Kidney capillary endothelial cell (primary cell): ENCODE data around the gene DNAH9.
"Not testable (repeated sequence)": the region's sequence is repeated elsewhere in the genome, so short reads cannot be mapped to it uniquely, and the experiment has no call there.

Source experiments
- DNase-seq: peaks from one replicate; pipeline ENCODE4 v3.0.0-alpha.2; 2018; ENCODE audit warnings: low spot score

The DNAH9 gene

DNA sequence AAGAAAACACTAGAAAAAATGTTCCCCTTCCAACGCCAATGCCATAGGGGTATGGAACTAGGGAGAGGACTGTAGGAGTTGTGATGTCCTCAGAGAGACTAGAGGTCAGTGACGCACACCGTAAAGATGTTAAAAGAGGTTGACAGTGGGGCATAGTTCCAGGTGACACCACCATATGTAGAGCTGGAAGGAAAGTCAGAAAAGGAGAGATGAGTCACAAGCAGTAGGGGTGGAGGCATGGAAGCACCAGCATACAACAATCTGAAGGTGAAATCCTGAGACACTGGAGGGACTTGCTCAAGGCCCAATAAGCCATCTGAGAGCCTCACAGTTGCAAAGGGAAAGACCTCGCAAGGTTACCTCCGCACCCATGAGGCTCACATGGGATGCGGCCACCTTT, 323.0 kb downstream of the DNAH9 start:
- DNase-seq, result no peak

DNA sequence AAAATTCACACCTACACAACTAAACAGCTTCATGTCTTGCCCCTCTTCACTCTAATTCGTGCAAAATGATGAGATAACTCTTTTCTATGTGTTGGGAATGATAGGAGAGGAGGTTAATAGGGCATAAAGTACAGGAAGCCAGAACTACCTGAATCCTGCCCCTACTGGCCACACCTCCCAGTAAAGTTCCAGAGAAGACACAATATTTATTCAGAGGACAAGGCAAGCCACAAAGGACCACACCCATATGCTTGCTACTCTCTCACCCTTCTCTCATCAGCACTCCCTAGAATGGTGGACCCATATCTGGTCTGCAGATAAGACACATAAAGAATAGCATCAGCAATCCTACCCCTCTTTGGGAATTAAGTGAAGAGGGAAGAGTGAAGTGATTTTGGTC, 324.4 kb downstream of the DNAH9 start:
- DNase-seq, result no peak

DNA sequence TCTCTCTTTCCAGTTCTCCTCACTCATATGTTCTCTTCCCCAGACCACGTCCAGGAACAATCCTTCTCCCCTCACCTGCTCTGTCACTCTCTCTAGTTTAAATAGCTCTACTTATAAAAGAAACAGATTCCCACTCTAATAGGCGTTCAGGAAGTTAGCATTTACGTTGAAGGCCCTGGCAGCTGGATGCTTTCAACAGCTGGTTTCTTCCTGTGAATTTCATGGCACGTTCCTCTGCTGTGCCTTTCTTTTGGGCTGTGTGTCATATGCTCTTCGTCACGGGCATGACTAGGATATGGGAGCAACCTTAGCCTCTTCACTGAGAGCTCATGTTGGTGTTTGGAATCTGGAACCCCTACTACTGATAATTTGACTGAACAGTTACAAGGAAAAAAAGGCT, 325.8 kb downstream of the DNAH9 start:
- no peak for DNase-seq

DNA sequence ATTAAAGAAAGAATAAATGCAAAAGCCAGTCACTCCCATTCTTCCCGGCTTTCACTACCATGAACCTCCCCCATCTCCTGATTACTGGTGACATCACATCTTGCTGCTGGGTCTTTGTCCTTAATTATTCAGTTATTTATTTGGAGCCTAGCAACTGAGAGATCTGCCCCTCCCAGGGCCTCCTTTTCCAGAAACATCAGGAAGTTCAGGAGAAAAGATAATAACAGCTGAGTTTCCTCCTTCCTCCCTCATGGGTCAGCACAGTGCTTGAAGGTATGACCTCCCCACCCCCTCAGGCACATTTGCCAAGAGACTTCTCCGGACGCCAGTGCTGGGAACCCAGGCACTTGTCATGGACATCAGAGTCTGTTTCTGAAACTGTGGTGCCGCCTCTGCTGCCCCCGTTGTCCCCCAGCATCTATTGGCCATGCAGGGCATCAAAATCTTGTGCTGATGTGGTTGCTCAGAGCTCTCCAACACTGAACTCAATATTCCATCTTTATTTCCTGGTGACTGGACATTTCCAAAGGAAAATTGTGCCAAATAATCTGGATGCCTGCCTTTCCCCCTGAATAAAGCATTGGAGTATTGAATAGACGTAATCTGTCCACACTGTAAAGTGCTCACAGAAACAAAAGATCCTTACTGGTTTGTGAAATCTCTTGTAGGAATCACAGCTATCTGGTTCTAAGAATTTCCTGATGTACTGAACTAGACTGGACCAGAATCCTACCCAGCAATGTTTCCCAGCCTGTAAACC, 327.2 kb downstream of the DNAH9 start:
- no peak for DNase-seq

DNA sequence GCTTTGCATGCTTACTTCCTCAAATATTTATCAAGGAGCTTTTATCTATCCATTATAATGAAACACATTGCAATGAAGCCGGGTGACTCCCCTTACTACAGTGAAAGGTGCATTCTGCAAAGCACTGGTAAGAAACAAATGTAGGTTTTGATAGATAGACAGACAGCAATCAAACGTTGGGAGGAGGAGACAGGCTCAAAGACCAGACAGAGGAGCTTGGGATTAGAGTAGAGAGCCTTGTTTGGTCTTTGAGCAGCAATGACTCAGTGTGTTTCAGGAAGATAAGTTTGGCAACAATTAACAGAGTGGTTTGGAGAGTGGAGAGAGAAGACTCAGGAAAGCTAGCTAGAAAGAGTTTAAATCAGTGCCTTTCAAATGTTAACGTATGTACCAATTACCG, 330.2 kb downstream of the DNAH9 start:
- no peak for DNase-seq

DNA sequence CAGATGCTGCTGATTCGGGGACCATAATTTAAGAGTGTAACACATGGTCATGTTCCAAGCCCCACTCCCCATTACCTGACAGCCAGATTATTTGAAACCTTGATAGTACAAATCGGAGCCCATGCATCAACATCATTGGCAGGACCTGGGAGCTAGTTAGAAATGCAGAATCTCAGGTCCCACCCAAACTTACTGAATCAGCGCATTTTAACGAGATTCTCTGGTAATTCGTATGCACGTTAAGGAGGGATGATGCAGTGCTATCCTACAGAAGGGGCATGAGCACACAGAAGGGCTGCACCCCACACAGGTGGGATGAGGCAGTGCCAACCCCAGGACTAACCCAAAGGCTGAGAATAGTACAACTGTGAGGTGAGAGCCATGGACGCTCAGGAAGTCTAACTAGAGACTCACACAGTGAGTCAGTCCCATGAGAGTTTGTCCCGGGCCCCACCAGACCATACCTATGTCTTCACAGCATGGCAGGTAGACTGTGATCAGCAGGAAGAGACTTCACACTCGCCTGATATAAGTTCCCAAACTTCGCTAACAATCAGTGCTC, 334.1 kb downstream of the DNAH9 start:
- DNase-seq, result no peak

DNA sequence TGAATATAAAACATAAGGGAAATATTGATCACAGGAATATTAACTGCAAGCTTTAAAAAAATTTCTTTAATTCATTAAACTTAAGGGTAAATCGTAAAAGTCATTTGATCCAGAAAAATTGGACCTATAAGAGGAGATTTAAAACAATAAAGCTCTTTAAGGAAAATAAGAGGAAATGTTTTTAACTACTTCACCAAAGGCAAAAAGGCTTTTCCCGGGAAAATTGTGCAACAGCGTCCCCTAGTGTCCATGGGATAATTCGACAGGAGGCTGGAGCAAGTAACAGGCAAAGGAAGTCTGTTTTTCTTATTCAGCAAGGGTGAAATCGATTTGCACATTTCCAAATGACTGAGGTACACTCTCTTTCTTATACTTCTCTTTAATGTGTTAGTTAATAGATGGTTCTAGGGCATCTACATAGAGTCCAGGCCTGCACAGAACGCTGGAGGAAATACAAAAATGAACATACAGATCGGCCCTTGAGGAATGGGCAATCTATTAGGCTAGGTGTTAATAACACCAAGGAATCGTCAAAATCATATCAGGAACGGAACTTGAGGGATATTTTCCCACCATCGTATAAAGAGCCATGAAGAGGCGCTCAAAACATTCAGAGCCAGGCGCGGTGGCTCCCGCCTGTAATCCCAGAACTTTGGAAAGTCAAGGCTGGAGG, 337.6 kb downstream of the DNAH9 start:
- DNase-seq, result peak; percentile 57

DNA sequence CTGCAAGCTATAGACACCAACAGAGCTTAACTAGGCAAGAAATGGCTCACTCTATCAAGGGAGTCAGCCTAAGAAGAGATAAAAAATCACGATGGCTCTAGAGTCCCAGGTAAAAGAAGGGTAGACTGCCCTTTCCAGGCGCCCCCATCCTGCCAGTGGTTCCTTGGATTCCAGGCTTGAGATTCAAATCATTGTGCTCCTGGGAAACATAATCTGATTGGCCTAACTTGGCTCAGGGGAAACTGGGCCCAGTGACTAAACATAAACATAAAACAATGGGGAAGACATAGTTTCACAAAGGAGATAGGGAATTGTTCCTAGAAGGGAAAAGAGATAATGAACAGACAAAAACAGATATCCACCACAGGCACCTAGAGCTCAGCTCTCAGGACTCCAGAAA, 342.6 kb downstream of the DNAH9 start:
- no peak for DNase-seq

DNA sequence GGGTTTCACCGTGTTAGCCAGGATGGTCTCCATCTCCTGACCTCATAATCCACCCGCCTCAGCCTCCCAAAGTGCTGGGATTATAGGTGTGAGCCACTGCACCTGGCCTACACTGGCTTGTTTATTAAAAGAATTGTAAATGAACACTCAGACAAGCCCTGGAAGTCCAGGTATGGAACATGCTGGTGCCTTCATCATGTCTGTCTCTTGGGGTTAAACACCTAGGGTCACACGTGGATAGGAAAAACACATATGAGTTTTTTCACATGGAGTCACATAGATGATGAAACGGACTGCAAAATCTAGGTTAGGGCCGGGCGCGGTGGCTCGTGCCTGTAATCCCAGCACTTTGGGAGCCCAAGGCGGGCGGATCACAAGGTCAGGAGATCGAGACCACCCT, 344.8 kb downstream of the DNAH9 start:
- DNase-seq, result not testable (repeated sequence)

DNA sequence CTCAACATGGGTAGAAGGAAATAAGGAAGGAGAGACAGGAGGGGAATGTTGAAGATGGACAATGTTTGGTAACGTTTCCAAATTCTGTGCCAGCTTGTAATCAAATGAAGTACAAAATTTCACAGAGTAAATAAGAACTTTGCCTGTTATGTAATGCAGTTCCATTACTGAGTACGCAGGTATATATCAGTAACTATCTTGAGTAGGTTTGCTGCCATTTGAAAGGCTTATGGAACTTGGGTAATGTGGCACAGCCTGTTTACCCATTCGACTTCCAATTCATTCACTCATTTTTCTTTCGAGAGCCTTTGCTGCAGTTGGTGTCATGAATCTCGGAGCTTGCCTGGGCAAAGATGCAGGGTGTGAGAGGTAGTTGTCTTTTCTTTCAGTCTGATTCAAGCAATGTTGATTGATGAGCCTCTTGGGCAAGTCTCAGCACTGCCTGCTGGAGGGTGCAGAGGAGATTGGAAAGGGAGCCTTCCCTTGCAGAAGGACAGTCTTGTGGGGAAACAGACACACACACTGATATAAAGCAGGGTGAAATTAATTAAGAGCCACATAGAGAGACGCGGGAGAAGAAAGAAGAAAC, 345.6 kb downstream of the DNAH9 start:
- DNase-seq, result no peak

DNA sequence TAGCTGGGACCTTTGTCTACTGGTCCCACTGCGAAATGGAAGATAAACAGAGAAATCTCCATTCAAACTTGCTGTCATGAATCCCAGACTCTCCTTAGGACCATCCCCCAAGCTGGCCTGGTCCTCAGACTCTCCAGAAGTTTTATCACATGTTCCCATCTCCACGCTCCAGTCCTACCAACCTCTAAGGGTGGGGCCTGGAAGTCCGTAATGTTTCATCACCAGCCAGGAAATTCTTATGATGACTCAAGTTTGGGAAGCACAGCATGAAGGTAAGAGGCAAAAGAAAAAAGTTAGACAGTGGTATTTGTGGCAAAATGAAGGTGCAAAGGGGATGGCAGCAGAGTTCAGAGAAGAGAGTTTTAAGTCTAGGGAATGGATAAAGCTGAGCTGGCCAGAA, 346.3 kb downstream of the DNAH9 start:
- DNase-seq, result peak; percentile 8

DNA sequence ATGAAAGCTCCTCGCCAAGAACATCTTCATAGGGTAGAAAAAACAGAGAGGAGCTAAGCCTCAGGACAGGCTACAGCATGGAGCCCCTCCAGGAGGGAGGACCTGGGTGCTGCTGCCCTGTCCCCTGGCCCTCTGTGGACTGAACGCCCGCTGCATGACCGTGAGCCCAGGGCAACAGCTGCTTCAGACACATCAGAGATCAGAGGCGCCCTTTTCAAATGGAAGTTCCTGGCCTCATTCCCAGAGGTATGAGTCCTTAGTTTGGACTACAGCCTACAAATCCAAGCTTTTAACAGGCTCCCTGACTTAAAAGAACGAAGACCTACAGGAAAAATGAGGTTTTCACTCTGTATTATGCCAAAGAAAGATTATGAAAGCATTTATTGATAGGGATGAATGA, 350.5 kb downstream of the DNAH9 start:
- no peak for DNase-seq

DNA sequence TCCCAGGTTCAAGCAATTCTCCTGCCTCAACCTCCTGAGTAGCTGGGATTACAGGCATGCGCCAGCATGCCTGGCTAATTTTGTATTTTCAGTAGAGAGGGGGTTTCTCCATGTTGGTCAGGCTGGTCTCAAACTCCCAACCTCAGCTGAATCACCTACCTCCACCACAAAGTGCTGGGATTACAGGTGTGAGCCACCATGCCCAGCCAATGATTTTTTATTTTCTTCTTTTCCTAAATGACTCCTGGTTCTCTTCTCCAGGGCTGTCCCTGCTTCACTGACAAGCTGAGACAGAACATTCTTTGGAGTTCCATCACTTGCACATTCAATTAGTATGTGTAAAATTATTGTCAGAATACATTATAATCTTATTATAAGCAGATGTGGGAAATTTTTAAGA, 351.3 kb downstream of the DNAH9 start:
- not testable (repeated sequence) for DNase-seq

DNA sequence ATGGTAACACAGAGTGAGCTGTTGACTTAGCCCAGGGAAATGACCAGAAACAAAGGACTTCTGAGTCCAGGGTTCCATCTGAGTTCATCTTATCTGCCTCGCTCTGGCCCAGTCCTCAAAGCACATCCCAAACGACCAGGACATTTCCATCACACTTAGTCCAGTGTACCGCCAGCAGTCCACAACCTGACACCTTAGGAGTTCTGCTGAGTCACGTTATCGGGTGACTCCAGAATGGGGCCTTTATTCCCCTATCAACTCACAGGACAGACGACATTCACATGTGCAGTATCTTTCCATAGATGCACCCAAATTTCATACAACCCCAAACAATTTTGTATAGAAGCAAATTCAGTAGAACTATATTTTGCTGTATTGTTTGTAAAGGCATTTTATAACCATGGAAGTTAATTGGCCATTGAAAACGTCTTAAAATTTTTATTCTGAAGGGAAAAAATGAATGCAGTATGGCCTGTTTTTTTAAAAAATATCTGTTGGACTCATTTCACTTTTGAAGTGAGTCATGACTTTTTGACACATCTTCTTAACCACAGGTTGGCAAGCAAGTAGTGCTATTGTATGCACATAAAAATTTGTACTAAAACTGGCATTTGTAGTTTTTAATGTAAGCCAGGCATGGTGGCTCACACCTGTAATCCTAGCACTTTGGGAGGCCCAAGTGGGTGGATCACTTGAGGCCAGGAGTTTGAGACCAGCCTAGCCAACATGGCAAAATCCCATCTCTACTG, 352.7 kb downstream of the DNAH9 start:
- no peak for DNase-seq

DNA sequence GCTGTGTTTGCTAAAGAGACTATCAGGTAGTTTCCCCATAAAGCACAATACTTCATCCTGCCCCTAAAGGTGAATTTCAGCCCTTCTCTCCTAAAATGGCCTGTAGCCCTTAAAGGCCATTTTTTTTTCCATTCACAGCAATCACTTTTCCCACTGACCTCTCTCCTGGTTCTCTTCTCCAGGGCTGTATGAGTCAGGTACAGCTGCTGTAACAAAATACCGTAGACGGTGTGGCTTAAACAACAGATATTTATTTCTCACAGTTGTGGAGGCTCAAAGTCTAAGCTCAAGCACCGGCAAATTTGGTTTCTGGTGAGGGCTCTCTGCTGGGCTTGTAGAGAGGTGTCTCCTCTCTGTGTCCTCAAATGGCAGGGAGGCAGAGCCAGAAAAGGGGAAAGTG, 354.3 kb downstream of the DNAH9 start:
- DNase-seq, result no peak

DNA sequence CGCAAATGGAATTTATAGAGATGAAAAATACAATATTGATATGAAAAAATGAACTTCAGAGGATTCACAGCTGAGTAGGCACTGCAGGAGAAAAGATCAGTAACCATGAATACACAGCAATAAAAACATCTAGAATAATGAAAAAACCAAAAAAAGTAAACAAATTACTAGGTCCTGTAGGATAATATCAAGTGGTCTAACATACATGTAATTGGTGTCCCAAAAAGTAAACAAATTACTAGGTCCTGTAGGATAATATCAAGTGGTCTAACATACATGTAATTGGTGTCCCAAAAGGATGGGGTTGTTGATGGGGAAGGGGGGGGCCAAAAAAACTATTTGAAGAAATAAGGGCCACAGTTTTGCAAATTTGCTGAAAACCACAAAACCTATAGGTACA, 355.7 kb downstream of the DNAH9 start:
- no peak for DNase-seq

DNA sequence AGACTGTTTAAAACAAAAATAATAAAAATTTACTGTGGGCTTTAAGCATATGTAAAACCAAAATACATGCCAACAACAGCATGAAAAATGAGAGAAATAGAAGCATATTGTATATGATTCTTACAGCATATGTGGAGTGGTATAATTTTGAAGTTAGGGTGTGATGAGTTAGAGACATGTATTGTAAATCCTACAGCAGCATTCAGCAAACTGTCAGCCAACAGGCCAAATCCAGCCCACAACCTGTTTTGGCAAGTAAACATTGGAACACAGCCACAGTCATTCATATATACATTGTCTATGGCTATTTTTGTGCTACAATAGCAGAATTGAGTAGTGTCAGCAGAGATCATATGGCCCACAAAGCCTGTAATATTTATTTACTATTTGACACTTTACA, 356.7 kb downstream of the DNAH9 start:
- no peak for DNase-seq

DNA sequence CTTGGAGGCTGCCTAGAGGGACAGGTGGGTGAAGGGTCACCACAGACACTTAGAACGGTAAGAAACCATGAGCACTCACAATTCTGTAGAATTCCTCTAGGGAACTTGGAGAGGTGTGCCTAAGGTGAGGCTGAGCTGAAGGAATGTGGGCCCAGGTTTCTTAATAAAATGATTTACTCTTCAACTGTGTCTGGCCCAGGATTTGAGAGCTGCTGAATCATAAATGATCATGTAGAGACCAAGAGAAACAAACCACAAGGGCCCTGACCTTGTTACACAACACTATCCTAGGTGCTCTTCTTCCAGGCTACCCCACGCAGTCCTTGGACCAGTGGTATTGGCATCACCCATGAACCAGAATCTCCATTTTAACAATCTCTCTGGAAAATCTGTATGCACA, 371.3 kb downstream of the DNAH9 start:
- DNase-seq, result no peak

DNA sequence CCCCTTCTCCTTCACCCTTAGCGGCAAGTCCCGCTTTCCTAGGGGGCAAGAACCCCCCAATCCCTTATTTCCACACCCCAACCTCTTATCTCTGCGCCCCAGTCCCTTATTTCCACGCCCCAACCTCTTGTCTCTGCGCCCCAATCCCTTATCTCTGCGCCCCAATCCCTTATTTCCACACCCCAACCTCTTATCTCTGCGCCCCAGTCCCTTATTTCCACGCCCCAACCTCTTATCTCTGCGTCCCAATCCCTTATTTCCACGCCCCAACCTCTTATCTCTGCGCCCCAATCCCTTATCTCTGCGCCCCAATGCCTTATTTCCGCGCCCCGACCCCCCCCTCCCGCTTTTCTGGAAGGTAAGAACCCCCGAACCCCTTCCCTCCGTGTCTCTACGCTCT, 374.5 kb downstream of the DNAH9 start:
- DNase-seq, result not testable (repeated sequence)

DNA sequence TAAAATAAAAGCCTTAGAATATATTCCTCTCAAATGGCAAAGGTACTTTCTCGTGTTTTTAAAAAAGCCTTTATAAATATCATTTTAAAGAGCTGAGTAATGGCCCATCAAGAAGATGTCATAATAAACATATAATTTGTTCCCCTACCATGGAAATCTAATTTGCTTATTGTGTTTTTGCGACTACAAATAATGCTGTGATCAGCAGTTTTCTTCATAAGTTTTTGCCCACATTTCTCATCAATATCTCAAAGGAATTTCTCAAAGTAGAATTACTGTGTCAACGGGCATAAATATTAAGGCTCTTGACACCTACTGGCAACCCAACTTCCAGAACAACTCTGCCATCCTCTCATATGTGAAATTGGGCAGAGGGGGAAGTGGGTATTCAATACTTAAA, 381.5 kb downstream of the DNAH9 start:
- no peak for DNase-seq

DNA sequence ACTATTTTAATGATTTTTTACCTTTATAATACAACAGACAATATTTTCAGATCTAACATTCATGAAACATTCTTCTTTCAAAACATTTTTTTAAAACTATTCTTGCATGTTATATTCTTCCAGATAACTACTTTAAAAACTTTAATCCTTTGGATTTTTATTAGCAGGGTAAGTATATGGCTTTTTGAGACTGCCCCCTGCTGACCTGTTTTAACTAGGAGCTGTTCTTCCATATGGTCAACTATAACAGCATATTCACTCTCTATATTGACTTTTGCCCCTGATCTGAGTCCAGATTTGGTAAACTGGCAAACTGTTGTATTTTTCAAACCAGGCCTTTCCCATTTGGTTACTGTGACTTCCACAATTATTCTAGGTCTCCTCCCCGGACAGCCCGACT, 382.5 kb downstream of the DNAH9 start:
- no peak for DNase-seq

DNA sequence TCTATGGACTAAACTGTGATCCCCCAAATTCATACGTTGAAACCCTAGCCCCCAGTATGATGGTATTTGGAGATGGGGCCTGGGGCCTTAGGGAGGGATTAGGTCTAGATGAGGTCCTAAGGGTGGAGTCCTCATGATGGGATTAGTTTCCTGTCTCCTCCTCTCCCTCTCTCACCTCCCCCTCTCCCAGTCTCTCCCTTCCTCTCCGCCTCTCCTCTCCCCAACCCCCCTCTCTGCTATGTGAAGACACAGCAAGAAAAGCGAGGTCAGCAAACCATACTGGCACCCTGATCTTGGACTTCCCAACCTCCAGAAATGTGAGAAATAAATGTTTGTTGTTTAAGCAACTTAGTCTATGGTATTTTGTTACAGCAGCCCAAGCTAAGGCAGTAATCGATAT, 383.6 kb downstream of the DNAH9 start:
- no peak for DNase-seq
